DND-41 (cell line): ENCODE results near the gene NID2.

ENCODE experiments used
- EZH2 ChIP-seq: IDR thresholded peaks from 3 replicates; pipeline ENCODE4 v1.6.1; 2012; ENCODE audit warnings: borderline replicate concordance, low read depth, mild to moderate bottlenecking, moderate library complexity, low read length, inconsistent platforms; ENCODE audit not compliant: severe bottlenecking
- TF ChIP-seq, protein P1 (sequence below): IDR thresholded peaks from 2 replicates; pipeline ENCODE4 v1.5.1; 2012; ENCODE audit warnings: borderline replicate concordance, low read length, moderate library complexity, mild to moderate bottlenecking; ENCODE audit not compliant: poor library complexity, severe bottlenecking; ENCODE audit errors: extremely low read depth

DNA sequence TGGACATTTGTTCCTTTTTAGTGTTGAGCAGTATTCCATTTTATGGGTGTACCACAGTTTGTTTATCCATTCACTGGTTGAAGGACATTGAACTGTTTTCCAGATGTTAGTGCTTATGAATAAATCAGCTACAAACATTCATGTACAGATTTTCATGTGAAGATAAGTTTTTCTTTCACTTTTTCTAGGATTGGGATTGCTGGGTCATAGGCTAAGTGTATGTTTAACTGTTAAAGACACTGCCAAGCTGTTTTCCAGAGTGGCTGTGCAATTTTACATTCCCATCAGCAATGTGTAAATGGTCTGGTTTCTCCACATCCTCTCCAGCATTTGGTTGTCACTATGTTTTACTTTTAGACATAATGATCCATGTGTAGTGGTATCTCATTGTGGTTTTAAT is 14.0 kb upstream of the NID2 start:
- TF ChIP-seq, protein P1, sequence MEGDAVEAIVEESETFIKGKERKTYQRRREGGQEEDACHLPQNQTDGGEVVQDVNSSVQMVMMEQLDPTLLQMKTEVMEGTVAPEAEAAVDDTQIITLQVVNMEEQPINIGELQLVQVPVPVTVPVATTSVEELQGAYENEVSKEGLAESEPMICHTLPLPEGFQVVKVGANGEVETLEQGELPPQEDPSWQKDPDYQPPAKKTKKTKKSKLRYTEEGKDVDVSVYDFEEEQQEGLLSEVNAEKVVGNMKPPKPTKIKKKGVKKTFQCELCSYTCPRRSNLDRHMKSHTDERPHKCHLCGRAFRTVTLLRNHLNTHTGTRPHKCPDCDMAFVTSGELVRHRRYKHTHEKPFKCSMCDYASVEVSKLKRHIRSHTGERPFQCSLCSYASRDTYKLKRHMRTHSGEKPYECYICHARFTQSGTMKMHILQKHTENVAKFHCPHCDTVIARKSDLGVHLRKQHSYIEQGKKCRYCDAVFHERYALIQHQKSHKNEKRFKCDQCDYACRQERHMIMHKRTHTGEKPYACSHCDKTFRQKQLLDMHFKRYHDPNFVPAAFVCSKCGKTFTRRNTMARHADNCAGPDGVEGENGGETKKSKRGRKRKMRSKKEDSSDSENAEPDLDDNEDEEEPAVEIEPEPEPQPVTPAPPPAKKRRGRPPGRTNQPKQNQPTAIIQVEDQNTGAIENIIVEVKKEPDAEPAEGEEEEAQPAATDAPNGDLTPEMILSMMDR = no peak
- TF ChIP-seq EZH2 = no peak
